NCI-H1105 (cell line): ENCODE results near the gene RBM20.
"Not testable (repeated sequence)": the region's sequence is repeated elsewhere in the genome, so short reads cannot be mapped to it uniquely, and the experiment has no call there.

ENCODE experiments used
- DNase-seq: peaks from one replicate; lab custom pipeline; 2025; lab: John Stamatoyannopoulos, UW

The RBM20 gene

GRCh38 chr10:110649347-110650264, 5.5 kb downstream of the RBM20 start:
- no peak for DNase-seq

- no peak for DNase-seq
Observed at GRCh38 chr10:110650265-110650668, 6.1 kb downstream of the RBM20 start.

- DNase-seq, result no peak
Observed at GRCh38 chr10:110651044-110651958, 7.2 kb downstream of the RBM20 start.

GRCh38 chr10:110652475-110653118, 8.5 kb downstream of the RBM20 start:
- no peak for DNase-seq

GRCh38 chr10:110655320-110655719, 11.2 kb downstream of the RBM20 start:
- no peak for DNase-seq

GRCh38 chr10:110656612-110657011, 12.5 kb downstream of the RBM20 start:
- DNase-seq, result no peak

GRCh38 chr10:110657973-110658691, 14.0 kb downstream of the RBM20 start:
- DNase-seq, result no peak

- DNase-seq, result no peak
Observed at GRCh38 chr10:110659558-110659957, 15.4 kb downstream of the RBM20 start.

GRCh38 chr10:110660289-110660688, 16.2 kb downstream of the RBM20 start:
- DNase-seq, result not testable (repeated sequence)

- no peak for DNase-seq
Observed at GRCh38 chr10:110661292-110661691, 17.2 kb downstream of the RBM20 start.

GRCh38 chr10:110664483-110665420, 20.6 kb downstream of the RBM20 start:
- DNase-seq, result no peak

GRCh38 chr10:110666259-110666658, 22.1 kb downstream of the RBM20 start:
- not testable (repeated sequence) for DNase-seq

- DNase-seq, result no peak
Observed at GRCh38 chr10:110666673-110667072, 22.5 kb downstream of the RBM20 start.

- DNase-seq, result no peak
Observed at GRCh38 chr10:110667620-110668343, 23.6 kb downstream of the RBM20 start.

GRCh38 chr10:110668443-110668842, 24.3 kb downstream of the RBM20 start:
- DNase-seq, result no peak

- DNase-seq, result no peak
Observed at GRCh38 chr10:110670335-110670734, 26.2 kb downstream of the RBM20 start.

- no peak for DNase-seq
Observed at GRCh38 chr10:110671788-110672579, 27.8 kb downstream of the RBM20 start.

- DNase-seq, result no peak
Observed at GRCh38 chr10:110672580-110672919, 28.4 kb downstream of the RBM20 start.

- DNase-seq, result no peak
Observed at GRCh38 chr10:110676016-110676415, 31.9 kb downstream of the RBM20 start.
